Psoas muscle (tissue), 8 donors: ENCODE results near the gene ZC3H6. TPM values are rescaled to one million over a fixed set of nuclear protein-coding genes. Genes with fewer than 3 reads are reported as not detected.
A peak's percentile ranks its signal among the peaks of the same experiment; 100 is the strongest.

Experiments
- ATAC-seq, 4 donors: fragments of 200-7000 bp; cut with Tn5 transposase; one replicate each; pipeline ENCODE4 v1.9.1; 2020; ENCODE audit warnings: moderate library complexity in 3 of 4, mild to moderate bottlenecking in 2 of 4
- DNase-seq, 2 donors: peaks; one replicate each; pipeline ENCODE4 v3.0.0-alpha.2; 2020
- H3K27ac ChIP-seq: fragments of 200-600 bp; one replicate; pipeline ENCODE4 v1.8.0; 2022
- H3K27me3 ChIP-seq, 3 donors: fragments of 200-600 bp in 1 of 3; one replicate each; pipeline versions ENCODE4 v1.6.1 to v1.8.0; 2013 to 2022; ENCODE audit warnings: low read length in 2 of 3, mild to moderate bottlenecking in 2 of 3, moderate library complexity in 1 of 3; ENCODE audit not compliant: insufficient read depth in 3 of 3
- H3K36me3 ChIP-seq, 2 donors: fragments of 200-600 bp in 1 of 2; one replicate each; pipeline versions ENCODE4 v1.6.1 to v1.8.0; 2013 to 2022; ENCODE audit warnings: low read depth in 1 of 2, mild to moderate bottlenecking in 1 of 2, moderate library complexity in 1 of 2; ENCODE audit not compliant: insufficient read depth in 1 of 2
- H3K4me1 ChIP-seq: fragments of 200-600 bp; one replicate; pipeline ENCODE4 v1.8.0; 2022
- H3K4me3 ChIP-seq: fragments of 200-600 bp; one replicate; pipeline ENCODE4 v1.8.0; 2022; ENCODE audit warnings: mild to moderate bottlenecking
- H3K9me3 ChIP-seq: fragments of 200-600 bp; one replicate; pipeline ENCODE4 v1.8.0; 2022
- CTCF ChIP-seq: fragments of 200-600 bp; IDR thresholded peaks from one replicate; pipeline ENCODE4 v1.8.0; 2022; ENCODE audit warnings: antibody characterized with exemption
- WGBS, 3 donors: extraction: QIAGEN DNeasy Blood & Tissue Kit; methylation state at CpG; one replicate each; pipeline versions ENCODE4 v1.1.6 to v1.1.7; 2013; 5-methylcytosine and 5-hydroxymethylcytosine counted together
- intact Hi-C, 2 donors: fragments of 100-400 bp; cut with DNase I; formaldehyde crosslinking; loops; one replicate each; pipeline versions ENCODE4 v1.11.0 to v1.14.2; 2022
- long read RNA-seq, 2 donors: library from polyadenylated mRNA; unstranded; transcript quantifications; one replicate each; pipeline ENCODE4 v2.0.0, GENCODE V29; 2021
- polyA plus RNA-seq, 3 donors: library from polyadenylated mRNA; stranded (reverse); fragments of 200-250 nt; gene quantifications; one replicate each; pipeline ENCODE4 v1.2.3, GENCODE V29; 2013
- total RNA-seq, 4 donors: library from RNA; stranded (reverse); fragmentation: NEBNext Ultra II Directional in 2 of 4; extraction: Animal tissue kit (Norgen Biotek cat#: 25700) in 2 of 4; gene quantifications; one replicate each; pipeline versions ENCODE4 v1.2.1 to v1.2.4, GENCODE V29; 2021 to 2023
- donor health status: healthy with polysubstance abuse.
- donor health status: DM: no; HTN: no; CAD: no; lungs with moderate emphysema.
- donor health status: Bipolar disorder and iron deficiency.
- donor health status: healthy.
- donor health status: DM: yes; HTN: yes; CAD: no.
- donor health status: DM: no; HTN: no; CAD: no.
- donor health status: DM: no; HTN: no; CAD: no.
- donor health status: DM: yes; HTN: yes; CAD: no.

ZC3H6 gene
- total RNA-seq (10 to 100 TPM; 11.2 to 14.6 (median 13.1) TPM), polyA plus RNA-seq (1 to 10 TPM in 2 of 3 donors, under 1 TPM in 1; 0.81 to 2.5 (median 1.2) TPM)
- long read RNA-seq, donor 1, full-length matches to known transcripts: 3 of 3 reads
- long read RNA-seq, donor 1, partial matches to known transcripts: 0 of 3 reads
- long read RNA-seq, donor 1, other reads (novel, unspliced or antisense): 0 of 3 reads
- long read RNA-seq, donor 2, partial matches to known transcripts: 12 of 13 reads
- long read RNA-seq, donor 2, other reads (novel, unspliced or antisense): 1 of 13 reads

GRCh38 chr2:112275311-112275886, at the start of gene ZC3H6:
Gene ZC3H6 (plus strand): TSS chr2:112275597. CDS start chr2:112275995, 398 bp downstream.
- TF ChIP-seq CTCF: peak; percentile 18
- Histone ChIP-seq H3K4me1 (peaks cover 6% of the 10 kb centered on the region), H3K4me3 (peak within 1 kb of the TSS; percentile 91), H3K27ac (peak within 1 kb of the TSS; percentile 100), H3K36me3 (no peaks in the 10 kb centered on the region), H3K9me3 (no peaks in the 10 kb centered on the region), H3K27me3 (no peaks in the 10 kb centered on the region)
- intact Hi-C loops: loop anchor here in 1 of 2 donors (10.0 kb wide), 1 partner anchor 309 kb away; the partner anchor contains the start of gene CHCHD5
- peak; percentile 97 to 99 (median 98) for ATAC-seq
- DNase-seq: peak; percentile 99
- WGBS, 3 donors: 0% methylated on average over 52 to 60 of the region's 60 CpGs

GRCh38 chr2:112229348-112229747, 46.0 kb upstream of the ZC3H6 start:
- DNase-seq: no peak
- H3K27me3 ChIP-seq: no peaks in the 10 kb centered on the region
- no peak overlapping the region for H3K27ac ChIP-seq
- intact Hi-C loops: no loop called here
- TF ChIP-seq CTCF: no peak
- no peaks in the 10 kb centered on the region for H3K4me1 ChIP-seq
- H3K4me3 ChIP-seq: no peak overlapping the region
- peaks cover 0 to 73% of the 10 kb centered on the region in 2 donors for H3K36me3 ChIP-seq
- H3K9me3 ChIP-seq: no peaks in the 10 kb centered on the region
- peak in 1 of 4 donors; percentile 32 for ATAC-seq

DNA sequence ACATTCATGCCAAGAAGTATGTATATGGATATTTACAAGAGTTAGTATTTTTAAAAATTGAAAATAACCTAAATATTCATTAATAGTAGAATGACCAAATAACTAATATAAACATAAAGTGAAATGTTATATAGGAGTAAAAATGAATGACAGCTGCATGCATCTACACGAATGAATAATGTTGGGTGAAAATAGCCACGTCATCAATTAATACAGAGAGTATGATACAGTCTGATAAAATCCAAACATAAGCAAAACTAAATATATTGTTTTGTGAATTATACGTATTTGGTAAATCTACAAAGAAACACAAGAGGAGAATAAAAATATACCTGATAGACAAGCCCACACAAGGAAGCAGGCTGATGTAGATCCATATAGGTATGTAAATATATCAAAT, 45.0 kb upstream of the ZC3H6 start:
- TF ChIP-seq CTCF: no peak
- no peaks in the 10 kb centered on the region for H3K9me3 ChIP-seq
- ATAC-seq (no peak), DNase-seq (no peak)
- WGBS, 3 donors: 80 to 86% (median 83%) methylated on average over 3 of the region's 3 CpGs
- no peaks in the 10 kb centered on the region for H3K27me3 ChIP-seq
- peaks cover 0 to 71% of the 10 kb centered on the region in 2 donors for H3K36me3 ChIP-seq
- no peak overlapping the region for H3K4me3 ChIP-seq
- intact Hi-C loops: no loop called here
- H3K27ac ChIP-seq: no peak overlapping the region
- no peaks in the 10 kb centered on the region for H3K4me1 ChIP-seq

DNA sequence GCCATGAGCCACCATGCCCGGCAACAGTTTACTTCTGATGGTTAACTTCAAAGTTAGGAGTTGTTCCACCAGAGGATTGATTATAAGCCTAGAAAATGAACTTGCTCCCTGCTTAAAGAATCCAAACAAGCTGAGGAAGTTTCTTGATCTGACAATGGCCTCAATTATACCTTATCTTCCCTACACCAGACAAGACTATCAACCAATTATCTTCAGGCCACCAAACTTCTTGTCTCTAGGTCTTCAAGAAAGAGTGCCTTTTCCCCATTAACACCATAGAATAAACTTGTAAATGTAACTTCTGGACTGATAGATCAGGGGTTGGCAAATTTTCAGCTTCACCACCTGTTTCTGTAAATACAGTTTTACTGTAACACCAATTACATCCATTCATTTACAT, 35.5 kb upstream of the ZC3H6 start:
- intact Hi-C loops: loop anchor here in 1 of 2 donors (10.0 kb wide), 1 partner anchor 335 kb away; no protein-coding TSS in a partner anchor
- H3K4me3 ChIP-seq: no peak overlapping the region
- H3K27me3 ChIP-seq: no peaks in the 10 kb centered on the region
- no peak overlapping the region for H3K27ac ChIP-seq
- no peak for TF ChIP-seq CTCF
- no peak for DNase-seq
- 93 to 97% (median 94%) methylated on average over 1 of the region's 1 CpG for WGBS, 3 donors
- peaks cover 0 to 48% of the 10 kb centered on the region in 2 donors for H3K36me3 ChIP-seq
- no peaks in the 10 kb centered on the region for H3K4me1 ChIP-seq
- H3K9me3 ChIP-seq: no peaks in the 10 kb centered on the region
- no peak for ATAC-seq
